ENCODE measurements around the gene CST9.
A peak's percentile ranks its signal among the peaks of the same experiment; 100 is the strongest.
"Not testable (repeated sequence)": the region's sequence is repeated elsewhere in the genome, so short reads cannot be mapped to it uniquely, and the experiment has no call there.

CST9 gene

DNA sequence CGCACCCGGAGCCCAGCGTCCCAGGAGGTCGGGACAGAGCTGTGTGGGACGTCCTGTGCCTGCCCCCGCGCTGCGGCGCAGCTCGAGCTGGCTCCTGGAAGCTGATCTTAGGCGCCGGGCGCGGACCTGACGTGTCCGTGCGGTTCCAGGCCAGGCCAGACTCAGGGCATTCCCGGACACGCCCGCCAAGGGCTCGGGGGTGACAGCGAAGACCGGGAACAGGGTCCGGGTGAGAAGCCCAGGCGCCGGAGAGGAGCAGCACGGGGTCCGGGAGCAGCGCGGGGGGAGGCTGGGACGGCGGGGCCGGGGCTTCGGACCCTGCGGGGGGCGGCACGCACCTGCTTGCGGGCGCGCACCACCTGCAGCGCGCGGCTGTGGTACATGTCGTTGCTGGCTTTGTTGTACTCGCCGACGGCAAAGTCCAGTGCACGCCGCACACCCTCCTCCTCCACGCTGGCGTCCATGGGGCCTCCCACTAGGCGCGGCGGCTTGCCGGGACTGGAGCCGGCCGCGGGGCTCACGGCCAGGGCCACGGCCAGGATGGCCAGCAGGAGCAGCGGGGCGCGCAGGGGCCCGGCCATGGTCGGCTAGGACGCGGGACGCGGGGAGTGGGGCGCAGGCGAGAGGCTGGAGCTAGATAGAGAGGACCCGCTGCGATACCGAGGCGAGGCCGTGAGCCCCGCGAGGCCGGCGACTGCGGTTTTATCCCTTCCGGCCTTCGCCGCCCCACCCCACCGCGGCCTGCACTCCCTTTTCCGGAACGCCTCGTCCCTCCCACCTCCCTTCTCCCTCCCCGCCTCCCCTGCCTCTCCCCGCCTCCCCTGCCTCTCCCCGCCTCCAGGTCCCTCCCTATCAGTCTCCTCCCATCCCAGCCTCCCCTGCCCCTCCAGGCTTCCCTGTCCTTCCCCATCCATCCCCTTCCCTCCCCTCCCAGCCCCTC lies 31.8 kb upstream of the CST9 start, which contains the start of gene CST3:
TSS of gene CST3 (minus strand) at position 674 of the 940 bp plus-strand sequence. CDS start at position 581, 93 bp downstream.
- DNase-seq (ENCODE audit: low spot score): peak; percentile 87

DNA sequence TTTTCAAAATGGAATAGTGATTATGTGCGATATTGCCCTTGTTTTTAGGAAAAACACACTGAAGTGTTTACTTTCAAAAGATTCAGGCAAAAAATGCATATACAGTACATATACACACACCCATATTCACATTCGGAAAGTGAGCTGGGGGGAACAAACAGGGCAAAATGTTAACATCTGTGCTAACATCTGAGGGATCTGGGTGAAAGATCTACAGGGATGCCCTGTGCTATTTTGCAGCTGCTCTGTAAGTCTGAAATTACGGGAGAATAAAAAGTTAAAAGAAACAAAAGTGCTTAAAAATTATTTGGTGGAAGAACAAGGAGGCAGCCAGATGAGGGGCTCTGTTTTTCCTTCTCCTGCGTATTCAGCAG lies 31.2 kb upstream of the CST9 start:
- no peak for DNase-seq (ENCODE audit: low spot score)

DNA sequence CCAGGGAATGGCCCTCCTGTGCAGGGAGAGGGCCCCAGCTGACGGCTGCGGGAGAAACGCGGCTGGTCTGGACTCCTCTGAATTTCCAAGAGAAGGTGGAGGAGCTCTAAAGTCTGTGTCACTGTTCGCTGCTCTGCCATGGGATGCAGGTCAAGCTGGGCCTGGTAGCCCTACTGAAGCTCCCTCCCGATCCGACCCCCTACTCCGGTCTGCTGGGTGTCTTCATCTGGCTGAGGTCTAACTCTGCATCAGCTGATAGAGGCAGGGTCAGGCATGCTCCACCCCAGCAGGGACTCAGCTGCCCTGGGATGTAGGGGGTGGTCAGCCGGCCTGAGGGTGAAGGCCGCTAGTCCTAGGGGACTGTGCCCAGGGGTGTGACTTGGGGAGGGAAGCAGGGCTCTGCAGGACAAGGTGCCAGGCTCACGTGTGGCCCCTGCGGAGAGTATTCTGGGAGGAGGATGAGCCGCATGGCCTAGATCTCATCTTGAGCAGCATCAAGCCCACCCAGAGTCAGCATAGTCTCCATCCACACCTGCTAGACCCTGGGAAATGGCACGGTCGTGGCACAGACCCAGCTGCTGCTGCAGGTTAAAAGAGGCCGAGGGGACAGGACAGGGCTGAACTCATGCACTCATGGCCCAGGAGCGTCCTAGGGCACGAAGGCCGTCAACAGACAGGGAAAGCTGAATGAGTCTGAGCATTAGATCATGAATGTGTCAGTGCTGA lies 30.6 kb upstream of the CST9 start:
- DNase-seq (ENCODE audit: low spot score): no peak

DNA sequence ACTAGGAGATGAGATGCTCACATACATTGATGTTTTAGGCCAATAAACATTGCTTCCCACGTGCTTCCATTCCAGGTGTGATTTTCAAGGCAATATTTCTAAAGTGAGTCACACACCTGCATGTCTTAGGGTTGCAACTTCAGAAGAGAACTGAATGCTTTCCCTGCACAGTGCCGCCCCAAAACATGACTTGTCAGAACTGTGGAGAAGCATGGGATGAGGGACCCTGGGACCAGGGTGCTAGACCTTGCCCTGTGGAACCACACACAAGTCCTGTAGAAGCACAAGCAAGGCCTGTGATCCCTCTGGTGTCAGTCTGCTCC lies 30.0 kb upstream of the CST9 start:
- not testable (repeated sequence) for DNase-seq (ENCODE audit: low spot score)

DNA sequence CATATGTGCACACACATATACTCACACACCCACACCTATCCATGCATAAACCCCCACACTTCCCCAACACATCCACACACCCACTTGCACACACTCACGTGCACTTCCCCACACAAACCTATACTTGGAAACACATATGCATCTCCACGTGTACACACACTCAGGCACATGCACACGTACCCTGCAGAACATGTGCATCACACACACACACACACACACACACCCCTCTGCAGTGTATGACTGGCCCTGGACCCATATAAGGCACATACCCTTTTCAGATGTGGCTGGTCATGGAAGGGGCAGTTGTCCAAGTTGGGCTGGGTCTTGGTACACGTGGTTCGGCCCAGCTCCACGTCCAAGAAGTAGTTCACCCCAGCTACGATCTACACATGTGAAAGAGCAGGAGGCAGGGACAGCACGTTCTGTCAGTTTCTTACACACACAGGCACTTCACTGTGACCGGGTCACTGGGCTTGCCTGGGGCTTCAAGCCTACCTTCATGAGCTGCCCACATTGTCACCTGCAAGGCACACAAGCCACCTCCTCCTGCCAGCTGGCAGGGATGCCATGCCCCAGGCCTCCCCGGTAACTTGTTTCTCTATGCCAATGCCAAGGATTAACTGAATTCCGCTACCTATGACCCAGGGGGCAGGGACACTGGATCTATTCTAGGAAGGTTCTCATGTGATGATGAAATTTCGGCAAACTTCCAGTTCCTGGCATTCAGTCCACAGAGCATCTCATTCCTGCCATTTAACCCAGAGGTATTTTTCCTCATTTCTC lies 29.5 kb upstream of the CST9 start:
- DNase-seq (ENCODE audit: low spot score): no peak

DNA sequence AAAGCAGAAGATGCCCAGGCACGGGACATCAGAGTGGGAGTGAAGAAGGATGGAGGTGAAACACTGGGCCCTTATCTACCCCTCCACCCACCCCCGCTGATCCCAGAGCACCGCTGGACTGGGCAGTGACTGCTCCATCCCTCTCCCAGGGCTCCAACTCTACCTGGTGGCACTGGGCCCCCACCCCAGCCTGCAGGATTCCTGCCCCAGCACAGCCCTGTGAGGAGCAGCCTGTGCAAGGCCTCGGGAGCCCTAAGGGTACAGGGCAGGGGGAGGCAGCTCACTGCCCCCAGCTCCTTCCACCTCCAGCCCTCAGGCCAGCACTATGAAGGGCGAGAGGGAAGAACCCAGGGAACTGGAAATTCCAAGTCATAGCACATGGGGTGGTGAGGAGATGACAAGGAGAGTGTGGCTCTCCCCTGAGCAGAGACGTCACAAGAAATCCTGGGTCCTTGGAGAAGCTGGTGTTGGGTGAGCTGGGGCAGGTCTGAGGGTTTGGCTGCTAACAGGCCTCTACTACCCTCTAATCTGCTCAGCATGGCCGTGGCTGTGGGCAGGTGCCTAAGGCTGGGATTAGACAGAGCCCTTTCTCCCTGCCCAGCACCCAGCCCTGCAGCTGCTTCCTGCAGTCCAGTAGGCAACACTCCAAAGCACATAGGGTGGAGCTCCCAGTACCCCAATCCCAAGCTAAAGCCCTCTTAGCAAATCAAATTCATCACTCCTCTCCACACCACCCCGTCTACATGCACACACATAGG lies 28.5 kb upstream of the CST9 start:
- DNase-seq (ENCODE audit: low spot score): no peak

DNA sequence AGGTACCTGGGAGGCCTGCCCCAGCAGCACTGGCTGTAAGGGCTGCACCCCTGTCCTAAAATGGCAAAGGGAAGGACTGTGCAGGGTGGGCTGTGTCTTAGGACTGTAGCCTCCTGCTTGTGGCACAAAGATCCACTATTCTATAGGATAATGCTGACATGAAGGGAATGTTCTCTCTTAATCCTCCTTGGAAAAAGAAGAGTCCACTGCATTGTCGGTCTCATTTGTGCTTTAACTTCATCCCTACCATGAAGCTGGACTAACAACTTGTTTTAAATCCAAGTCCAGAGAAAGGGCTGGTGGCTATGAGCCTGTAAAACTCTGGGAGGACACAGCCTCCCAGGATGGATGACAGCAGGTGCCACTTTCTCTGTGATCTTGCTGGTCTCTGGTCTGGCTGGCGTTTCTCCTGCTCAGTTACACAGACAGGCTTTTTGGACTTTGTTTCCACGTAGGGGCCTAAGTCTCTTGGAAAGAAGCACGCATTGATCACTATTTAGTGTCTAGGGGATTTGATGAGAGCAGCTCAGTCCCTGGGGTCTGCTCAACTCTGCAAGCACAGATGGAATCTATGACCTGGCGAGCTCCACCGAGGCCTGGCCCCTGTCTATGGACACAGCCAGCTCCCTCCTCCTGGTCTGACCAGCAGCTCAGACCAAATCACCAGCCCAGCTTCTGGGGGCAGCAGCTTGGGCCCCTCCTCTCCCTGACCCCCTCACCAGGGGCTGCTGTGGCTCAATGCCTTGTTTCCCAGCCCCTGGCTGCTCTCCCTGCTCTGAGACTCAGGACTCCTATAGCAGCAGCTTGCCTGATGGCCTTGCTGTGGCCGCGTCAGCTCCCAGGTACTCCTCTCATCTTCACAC lies 27.2 kb upstream of the CST9 start:
- no peak for DNase-seq (ENCODE audit: low spot score)

DNA sequence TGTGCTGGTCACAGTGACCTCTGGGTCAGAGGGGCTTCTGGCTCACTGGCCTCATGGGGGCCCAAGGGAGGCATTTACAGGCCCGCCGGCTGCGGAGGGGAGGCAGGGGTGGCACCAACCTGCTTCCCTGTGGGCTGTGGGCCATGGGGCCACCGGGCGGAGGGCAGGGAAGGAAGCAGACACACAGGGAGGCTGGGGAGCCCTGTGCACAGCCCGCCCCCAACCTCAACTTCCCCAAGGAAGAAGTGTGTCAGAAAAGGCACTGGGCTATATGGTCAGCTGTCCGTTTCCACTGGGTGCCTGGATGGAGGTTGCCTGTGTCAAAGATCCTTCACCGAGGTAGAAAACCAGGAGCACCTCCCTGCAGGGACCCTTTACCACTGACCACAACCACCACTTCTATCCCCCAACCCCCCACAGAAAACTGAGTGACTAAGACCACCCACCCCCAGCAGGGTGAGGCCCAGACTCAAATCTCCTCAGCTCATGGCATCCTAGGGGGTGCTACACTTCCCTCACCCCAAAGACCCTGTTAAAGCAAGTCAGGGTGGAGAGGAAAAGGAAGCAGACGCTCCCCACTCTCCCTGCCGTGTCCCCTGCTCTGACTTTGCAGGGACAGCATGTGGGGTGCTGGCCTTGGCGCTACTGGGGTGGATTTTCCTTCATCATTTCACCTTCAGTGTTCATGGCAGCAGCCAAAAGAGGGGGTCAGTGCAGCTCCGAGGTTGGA lies 26.4 kb upstream of the CST9 start:
- DNase-seq (ENCODE audit: low spot score): no peak

DNA sequence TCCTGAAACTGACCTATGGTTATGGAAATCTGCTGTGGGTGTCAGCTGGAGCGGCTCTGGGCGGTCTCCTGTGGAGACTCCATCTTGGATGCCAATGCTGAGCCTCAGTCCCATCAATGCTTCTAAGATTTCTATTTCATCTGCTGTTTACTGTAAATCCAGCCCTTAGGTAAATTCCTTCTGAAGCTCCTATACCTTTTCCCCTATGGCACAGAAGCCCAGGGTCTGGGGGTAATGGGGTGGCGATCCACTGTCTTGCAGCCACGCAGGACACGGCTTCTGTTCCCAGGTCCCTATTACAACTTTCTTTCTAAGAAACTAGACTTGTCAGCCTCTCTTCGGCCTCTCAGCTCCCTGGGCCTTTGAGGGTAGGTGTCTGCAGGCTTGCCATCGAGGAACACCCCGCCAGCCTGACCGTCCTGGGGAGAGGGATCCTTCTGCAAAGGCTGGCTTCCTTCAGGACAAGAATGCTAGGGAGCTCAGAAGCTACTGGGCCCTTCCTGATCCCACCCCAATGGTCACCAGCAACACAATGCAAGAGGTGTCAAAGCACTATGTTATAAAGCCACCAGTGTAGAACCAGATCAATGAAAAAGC lies 25.6 kb upstream of the CST9 start:
- DNase-seq (ENCODE audit: low spot score): no peak

DNA sequence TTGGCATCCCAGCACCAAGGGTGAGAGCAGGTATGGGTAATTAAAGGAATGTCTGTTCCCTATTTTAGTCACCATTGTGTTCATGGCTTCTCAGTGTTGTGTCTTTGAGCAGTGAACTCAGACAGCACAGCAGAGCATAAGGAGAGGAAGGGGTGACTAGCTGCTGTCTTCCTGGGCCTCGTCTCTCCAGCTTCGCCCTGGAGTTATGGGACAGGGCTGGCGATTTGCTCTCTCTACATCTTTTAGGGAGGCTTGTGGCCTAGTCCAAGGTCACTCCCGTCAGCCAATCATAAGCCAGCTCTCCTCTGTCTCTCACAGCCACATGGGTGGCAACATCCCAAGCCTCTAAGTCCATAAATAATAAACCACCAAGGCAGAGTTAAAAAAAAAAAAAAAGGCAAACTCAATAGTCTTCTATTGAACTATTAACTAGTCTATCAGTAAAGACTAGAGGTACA lies 24.7 kb upstream of the CST9 start:
- DNase-seq (ENCODE audit: low spot score): no peak

DNA sequence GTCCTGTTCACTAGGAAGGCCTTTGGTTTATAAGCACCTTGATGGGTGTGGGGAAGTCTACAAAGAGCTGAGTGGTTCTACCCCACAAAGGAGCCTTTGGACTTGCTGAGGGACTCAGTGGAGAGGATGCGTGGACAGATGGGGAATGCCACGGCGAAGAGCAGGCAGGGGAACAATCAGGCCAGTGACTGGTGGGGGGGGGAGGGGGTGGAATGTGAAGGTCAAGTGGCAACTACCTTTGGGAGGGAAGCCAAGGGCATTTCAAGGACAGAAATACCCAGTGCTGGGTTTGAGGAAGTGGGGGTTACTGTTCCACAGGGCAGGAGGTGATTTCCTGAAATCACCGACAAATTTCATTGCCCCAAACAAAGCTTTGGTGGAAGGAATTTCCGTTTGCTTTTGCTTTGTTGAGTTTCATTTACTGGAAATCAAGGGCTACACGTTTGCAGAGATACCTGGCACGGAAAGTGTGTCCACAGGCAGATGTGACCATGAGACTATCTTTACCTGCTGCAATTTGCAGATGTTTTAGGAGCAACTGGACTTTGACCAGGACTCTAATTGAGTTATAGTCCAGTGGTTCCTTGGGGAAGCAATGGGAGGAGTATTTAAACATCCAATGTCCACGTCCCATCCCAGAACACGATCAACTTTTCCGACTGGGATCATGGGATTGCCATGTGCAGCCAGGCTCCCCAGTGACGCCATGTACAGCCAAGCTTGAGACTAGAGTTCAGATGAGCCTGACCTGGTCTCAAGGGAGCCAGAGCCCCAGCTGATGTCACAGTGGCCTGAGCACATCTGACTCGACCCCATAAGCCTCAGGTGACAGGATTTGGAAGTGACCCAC lies 24.1 kb upstream of the CST9 start:
- no peak for DNase-seq (ENCODE audit: low spot score)

DNA sequence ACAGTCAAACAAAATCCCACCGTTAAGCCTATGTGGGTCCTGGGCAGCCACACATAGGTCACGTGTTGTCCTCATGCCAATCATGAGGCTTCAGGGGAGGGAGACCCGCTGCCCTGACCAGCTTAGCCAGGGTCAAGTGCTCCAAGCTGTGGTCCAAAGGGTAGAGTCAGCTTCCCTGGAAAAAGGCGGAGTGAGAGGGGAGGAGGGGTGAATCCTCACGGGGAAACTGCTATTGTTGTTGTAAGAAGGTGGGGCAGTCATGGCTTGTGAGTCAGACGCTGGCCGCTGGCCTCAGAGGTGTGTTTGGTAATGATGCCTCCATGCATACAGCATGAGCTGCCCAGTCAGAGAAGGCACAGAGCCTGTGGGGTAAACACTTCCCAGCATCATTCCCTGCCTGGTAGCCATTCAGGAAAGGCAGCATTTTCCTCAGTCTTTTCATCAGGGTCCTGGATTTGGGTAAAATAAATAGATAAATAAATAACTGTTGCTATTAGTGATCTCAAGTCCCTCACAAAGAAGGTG lies 23.4 kb upstream of the CST9 start:
- no peak for DNase-seq (ENCODE audit: low spot score)

DNA sequence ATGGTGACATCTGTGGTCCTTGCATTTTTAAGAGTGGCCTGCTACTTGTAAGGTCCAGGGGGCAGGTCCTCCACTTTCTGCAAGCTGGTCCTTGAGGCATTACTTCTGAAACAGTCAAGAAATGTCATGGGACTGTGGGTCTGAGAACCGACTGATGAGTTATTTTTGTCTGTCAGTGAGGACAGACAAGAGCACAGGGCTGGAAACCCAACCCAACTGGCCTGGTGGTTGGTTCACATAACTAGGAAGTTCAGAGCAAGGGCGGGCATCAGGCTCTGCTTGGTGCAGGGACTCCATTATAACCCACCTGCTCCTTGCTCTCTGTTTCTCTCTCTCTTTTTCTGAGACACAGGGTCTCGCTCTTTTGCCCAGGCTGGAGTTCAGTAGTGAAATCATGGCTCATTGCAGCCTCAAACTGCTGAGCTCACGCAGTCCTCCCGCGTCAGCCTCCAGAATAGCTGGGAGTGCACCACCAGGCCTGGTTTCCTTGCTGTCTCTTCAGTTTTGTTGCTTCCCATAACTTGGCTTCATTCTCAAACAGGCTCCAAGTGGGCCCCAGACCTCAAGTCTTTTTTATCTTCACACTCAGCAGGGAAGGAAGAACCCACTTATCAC lies 22.8 kb upstream of the CST9 start:
- no peak for DNase-seq (ENCODE audit: low spot score)

DNA sequence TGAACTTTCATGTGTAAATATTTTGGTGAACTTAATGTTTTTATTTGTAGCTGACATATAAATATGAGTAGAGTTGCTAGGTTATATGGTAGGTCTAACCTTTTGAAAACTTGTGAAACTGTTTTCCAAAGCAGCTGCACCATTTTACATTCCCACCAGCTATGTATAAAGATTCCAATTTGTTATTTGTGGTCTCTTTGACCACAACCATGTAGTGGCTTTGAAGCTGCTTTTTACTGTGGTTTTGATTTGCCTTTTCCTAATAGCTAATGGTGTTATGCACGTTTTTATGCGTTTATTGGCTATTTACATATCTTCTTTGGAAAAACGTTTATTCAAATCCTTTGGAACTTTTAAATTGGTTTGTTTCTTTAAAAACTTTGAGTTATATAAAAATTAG lies 21.8 kb upstream of the CST9 start:
- DNase-seq (ENCODE audit: low spot score): no peak

DNA sequence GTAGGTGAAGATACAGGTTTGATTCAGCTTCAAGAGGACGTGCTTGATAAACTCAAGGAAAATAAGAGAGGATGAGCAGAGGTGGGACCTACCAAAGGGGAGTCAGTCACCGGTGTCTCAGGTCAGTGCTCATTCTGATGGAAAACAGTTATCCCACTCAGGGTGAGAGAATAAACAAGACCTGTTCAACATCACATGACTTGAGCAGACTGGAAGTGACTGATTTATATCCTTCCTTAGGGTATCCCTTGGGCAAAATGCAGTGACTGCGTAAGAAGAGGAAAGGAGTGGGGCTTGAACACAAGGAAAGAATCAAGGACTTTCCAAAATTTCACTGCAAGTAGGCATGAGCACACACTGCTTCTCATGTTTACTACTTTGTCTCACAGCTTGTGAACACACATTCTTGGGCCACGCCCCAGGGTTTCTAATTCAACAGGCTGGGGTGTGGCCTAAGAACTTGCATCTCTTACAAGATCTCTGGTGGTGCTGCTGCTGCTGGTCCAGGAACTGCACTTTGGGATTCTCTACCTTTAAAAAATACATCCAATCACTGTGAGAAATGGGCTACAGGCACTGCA lies 20.4 kb upstream of the CST9 start:
- DNase-seq (ENCODE audit: low spot score): no peak

DNA sequence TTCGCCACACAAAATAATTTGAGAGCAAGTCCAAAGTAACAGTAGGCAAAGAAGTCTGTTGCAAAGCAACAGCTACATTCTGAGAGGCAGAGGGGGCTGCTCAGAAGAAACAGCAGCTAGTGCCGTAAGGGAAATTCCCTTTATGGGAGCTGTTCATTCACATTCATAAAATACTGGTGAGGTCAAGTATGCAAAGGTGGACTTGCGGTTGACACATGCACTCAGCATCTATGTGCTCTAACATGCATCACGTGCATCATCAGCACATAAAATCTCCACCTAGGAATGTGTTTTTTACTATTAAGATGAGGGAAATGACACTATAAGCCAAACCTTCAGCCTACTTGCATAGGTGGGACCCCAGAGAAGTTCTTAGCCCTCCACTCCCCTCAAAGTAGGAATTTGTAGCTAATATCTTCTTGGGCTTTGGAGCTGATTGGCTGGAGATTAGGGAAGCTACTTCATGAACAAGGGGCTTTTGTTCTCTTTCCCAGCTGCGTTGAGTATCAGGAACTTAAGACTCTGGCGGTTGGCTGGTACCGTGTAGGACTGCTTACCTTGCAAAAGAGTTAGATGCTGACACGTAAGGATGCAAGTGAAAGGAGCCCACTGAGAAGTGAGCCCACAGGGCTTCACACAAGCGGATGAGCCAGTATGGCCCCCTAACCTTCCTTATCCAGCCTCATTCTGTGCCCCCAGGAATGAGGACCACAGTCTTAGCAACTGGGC lies 19.7 kb upstream of the CST9 start:
- DNase-seq (ENCODE audit: low spot score): no peak

DNA sequence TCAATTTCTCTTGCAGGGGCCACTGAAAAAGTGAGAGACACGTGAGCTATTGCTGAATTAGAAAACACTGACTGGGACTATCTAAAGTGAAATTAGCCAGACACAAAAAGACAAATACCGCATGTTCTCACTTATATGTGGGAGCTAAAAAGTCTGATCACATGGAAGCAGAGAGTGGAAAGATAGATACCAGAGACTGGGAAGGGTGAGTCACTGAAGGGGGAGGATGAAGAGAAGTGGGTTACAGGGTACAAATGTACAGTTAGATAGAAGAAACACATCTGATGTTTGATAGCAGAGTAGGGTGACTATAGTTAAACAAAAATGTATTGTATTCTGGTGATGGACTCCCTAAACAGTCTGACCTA lies 18.6 kb upstream of the CST9 start:
- DNase-seq (ENCODE audit: low spot score): no peak
